Endothelial cell of umbilical vein (primary cell): ENCODE results near the gene MAN2A1. TPM values are rescaled to one million over a fixed set of nuclear protein-coding genes. Genes with fewer than 3 reads are reported as not detected.

Source experiments
- BruUV-seq: library from RNA; stranded (reverse); fragments of 400-500 nt; replicated peaks from 2 replicates; lab custom pipeline; 2021; lab: Mats Ljungman, UMichigan
- CTCF ChIA-PET: fragments of 300-600, 350-600 bp; sonication (Branson Sonifier 250); formaldehyde crosslinking; loops from one replicate; lab custom pipeline; 2021; ENCODE audit warnings: antibody characterized with exemption, inconsistent platforms; lab: Charles Lee
- POLR2A ChIA-PET: fragments of 300-600, 350-600 bp; sonication (Branson Sonifier 250); formaldehyde crosslinking; loops from one replicate; lab custom pipeline; 2021; ENCODE audit warnings: antibody characterized with exemption, inconsistent platforms; lab: Charles Lee
- DNase-seq: peaks from one replicate; pipeline ENCODE4 v3.0.0-alpha.2; 2011; ENCODE audit warnings: low read depth, low spot score
- FAIRE-seq: peaks from 2 replicates; lab custom pipeline; 2011; peaks lifted over from hg19 to GRCh38; lab: Jason Lieb, UNC
- H2AFZ ChIP-seq: 2 replicates; pipeline ENCODE4 v1.6.0; 2012; ENCODE audit warnings: low read depth, low read length, control low read depth, inconsistent platforms
- H3K27ac ChIP-seq: 2 replicates; pipeline ENCODE4 v1.5.1; 2011; ENCODE audit warnings: low read depth, mild to moderate bottlenecking, control low read depth, low read length, moderate library complexity; ENCODE audit not compliant: insufficient read depth
- H3K27me3 ChIP-seq, 2 experiments: 2 replicates each; pipeline versions ENCODE4 v1.6.0 to v1.6.1; 2011; ENCODE audit warnings: low read length in 2 of 2, mixed read lengths in 1 of 2; ENCODE audit not compliant: control insufficient read depth in 2 of 2, insufficient read depth in 2 of 2
- H3K36me3 ChIP-seq, 2 experiments: 2 replicates in 1 of 2; 3 replicates in 1 of 2; pipeline ENCODE4 v1.5.1; 2011; ENCODE audit warnings: low read length in 2 of 2, mild to moderate bottlenecking in 1 of 2, moderate library complexity in 1 of 2; ENCODE audit not compliant: control insufficient read depth in 2 of 2, insufficient read depth in 2 of 2; ENCODE audit errors: extremely low read depth in 1 of 2
- H3K4me1 ChIP-seq: 3 replicates; pipeline ENCODE4 v1.5.1; 2011; ENCODE audit warnings: mild to moderate bottlenecking, low read length; ENCODE audit not compliant: control insufficient read depth, insufficient read depth; ENCODE audit errors: extremely low read depth
- H3K4me2 ChIP-seq: 2 replicates; pipeline ENCODE4 v1.6.1; 2011; ENCODE audit warnings: low read length, control low read depth, mixed read lengths; ENCODE audit not compliant: insufficient read depth
- H3K4me3 ChIP-seq, 3 experiments: fragments of 200-600 bp in 1 of 3; sonication (generic), shearing (Covaris generic) in 1 of 3; replicated peaks in 1 of 3; 2 replicates each; pipeline ENCODE4 v1.5.1; 2011 to 2016; ENCODE audit warnings: control low read depth in 3 of 3, low read length in 3 of 3, mild to moderate bottlenecking in 2 of 3, inconsistent platforms in 1 of 3, low read depth in 1 of 3, moderate library complexity in 1 of 3; ENCODE audit not compliant: insufficient read depth in 1 of 3
- H3K79me2 ChIP-seq: 2 replicates; pipeline ENCODE4 v1.6.0; 2012; ENCODE audit warnings: low read length, inconsistent platforms; ENCODE audit not compliant: control insufficient read depth, insufficient read depth
- H3K9ac ChIP-seq: replicated peaks from 2 replicates; pipeline ENCODE3; 2011; ENCODE audit warnings: low read length, control low read depth; ENCODE audit not compliant: insufficient read depth; ENCODE audit errors: extremely low read depth
- H3K9me1 ChIP-seq: replicated peaks from 3 replicates; pipeline ENCODE4 v1.6.0; 2011; ENCODE audit warnings: mild to moderate bottlenecking, low read length; ENCODE audit not compliant: control insufficient read depth, insufficient read depth; ENCODE audit errors: extremely low read depth
- H3K9me3 ChIP-seq: replicated peaks from 2 replicates; pipeline ENCODE4 v1.5.1; 2012; ENCODE audit warnings: low read length, inconsistent platforms; ENCODE audit not compliant: control insufficient read depth, insufficient read depth
- H4K20me1 ChIP-seq: replicated peaks from 2 replicates; pipeline ENCODE3; 2011; ENCODE audit warnings: mild to moderate bottlenecking, low read length; ENCODE audit not compliant: control insufficient read depth, insufficient read depth; ENCODE audit errors: extremely low read depth
- EZH2 ChIP-seq: IDR thresholded peaks from 2 replicates; pipeline ENCODE4 v1.6.1; 2012; ENCODE audit warnings: borderline replicate concordance, low read depth, mild to moderate bottlenecking, moderate library complexity, low read length, inconsistent platforms; ENCODE audit not compliant: severe bottlenecking
- FOS ChIP-seq: IDR thresholded peaks from 2 replicates; pipeline ENCODE4 v1.6.1; 2011; ENCODE audit warnings: mild to moderate bottlenecking, low read length, moderate library complexity, borderline replicate concordance; ENCODE audit not compliant: insufficient read depth
- GATA2 ChIP-seq: IDR thresholded peaks from 2 replicates; pipeline ENCODE4 v1.7.0; 2011; ENCODE audit warnings: low read depth, mild to moderate bottlenecking, moderate library complexity, mixed read lengths, low read length; ENCODE audit not compliant: insufficient read length, insufficient read depth
- JUN ChIP-seq: IDR thresholded peaks from 2 replicates; pipeline ENCODE4 v1.6.1; 2011; ENCODE audit warnings: borderline replicate concordance, low read depth; ENCODE audit not compliant: insufficient read length, insufficient read depth
- MAX ChIP-seq: IDR thresholded peaks from 2 replicates; pipeline ENCODE4 v1.6.1; 2011; ENCODE audit not compliant: insufficient read depth, insufficient read length
- MYC ChIP-seq: IDR thresholded peaks from one replicate; pipeline ENCODE4 v1.6.1; 2011; ENCODE audit warnings: mild to moderate bottlenecking, low read depth, low read length
- POLR2A ChIP-seq: IDR thresholded peaks from 2 replicates; pipeline ENCODE4 v1.6.1; 2012; ENCODE audit warnings: low read depth, mild to moderate bottlenecking, control low read depth, low read length
- POLR2AphosphoS5 ChIP-seq: IDR thresholded peaks from 2 replicates; pipeline ENCODE4 v1.6.1; 2012; ENCODE audit warnings: low read depth, mild to moderate bottlenecking, control low read depth, low read length, moderate library complexity; ENCODE audit not compliant: insufficient read depth
- dilution Hi-C: fragments of 300-500 bp; cut with MboI; formaldehyde crosslinking; loops from one replicate; pipeline ENCODE4 v1.15.0; 2019; ENCODE audit warnings: low sequenced_read_pairs; ENCODE audit not compliant: extremely low pct_ligation_motif_present
- intact Hi-C: fragments of 100-400 bp; cut with micrococcal nuclease; formaldehyde crosslinking; loops from one replicate; pipeline ENCODE4 v1.10.0; 2022
- polyA plus RNA-seq, 4 experiments: library from polyadenylated mRNA; depleted of rRNA in 3 of 4; stranded (reverse) in 3 of 4; unstranded in 1 of 4; fragments of >200 nt; gene quantifications; 2 replicates each; pipeline versions ENCODE4 v1.2.1 to v1.2.3, GENCODE V29; 2011 to 2012; ENCODE audit warnings: missing spikeins in 1 of 4
- total RNA-seq: library from RNA; stranded (reverse); gene quantifications from 2 replicates; pipeline ENCODE4 v1.2.3, GENCODE V29; 2021
- TF ChIP-seq, protein P1 (sequence below), 2 donors: IDR thresholded peaks; 1 replicate in 1 of 2; 2 replicates in 1 of 2; pipeline ENCODE4 v1.5.1; 2011; ENCODE audit warnings: low read length in 2 of 2, mild to moderate bottlenecking in 2 of 2, moderate library complexity in 2 of 2, control low read depth in 1 of 2, inconsistent platforms in 1 of 2, low read depth in 1 of 2; ENCODE audit not compliant: insufficient read depth in 1 of 2; ENCODE audit errors: extremely low read depth in 1 of 2

MAN2A1 gene
- total and polyA plus RNA-seq, 2 donors (not counting 3 experiments of a cell fraction or from before 2014, with no cell fraction given) = 20.8 to 54.8 TPM

DNA sequence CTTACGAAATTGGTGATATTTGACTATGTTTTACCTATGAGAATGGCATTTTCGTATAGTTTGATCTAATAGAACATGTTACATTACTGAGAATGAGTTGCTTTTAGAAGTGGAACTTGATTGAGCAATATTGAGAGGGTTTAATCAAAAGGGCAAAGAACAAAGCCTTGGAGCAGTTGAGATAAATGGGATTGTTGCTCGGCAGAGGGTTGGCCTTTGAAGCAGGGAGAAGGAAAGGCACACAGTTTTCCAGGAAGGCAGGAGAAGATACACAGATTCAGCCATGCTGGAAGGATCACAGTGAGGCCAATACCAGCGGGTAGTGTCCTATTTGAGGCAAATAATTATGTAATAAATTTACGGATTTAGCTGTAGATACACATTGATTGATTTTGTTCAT lies 19.5 kb downstream of the MAN2A1 start:
- no TSS peak for BruUV-seq
- Histone ChIP-seq H3K9me3 (no peaks in the 10 kb centered on the region), H4K20me1 (peaks cover 10% of the 10 kb centered on the region), H2AFZ (no peak overlapping the region), H3K27ac (no peak overlapping the region), H3K4me2 (no peak overlapping the region), H3K36me3 (no peaks in the 10 kb centered on the region), H3K9me1 (no peaks in the 10 kb centered on the region), H3K4me3 (no peak overlapping the region), H3K4me1 (no peaks in the 10 kb centered on the region), H3K27me3 (no peaks in the 10 kb centered on the region), H3K79me2 (peaks cover 60% of the 10 kb centered on the region), H3K9ac (no peak overlapping the region)
- no peak for FAIRE-seq
- dilution Hi-C loops = no loop called here
- DNase-seq = no peak
- intact Hi-C loops = no loop called here
- POLR2A ChIA-PET = no interaction called here
- TF ChIP-seq FOS = no peak
- TF ChIP-seq POLR2AphosphoS5 = no peak
- TF ChIP-seq JUN = no peak
- TF ChIP-seq EZH2 = no peak
- TF ChIP-seq MYC = no peak
- TF ChIP-seq, protein P1, sequence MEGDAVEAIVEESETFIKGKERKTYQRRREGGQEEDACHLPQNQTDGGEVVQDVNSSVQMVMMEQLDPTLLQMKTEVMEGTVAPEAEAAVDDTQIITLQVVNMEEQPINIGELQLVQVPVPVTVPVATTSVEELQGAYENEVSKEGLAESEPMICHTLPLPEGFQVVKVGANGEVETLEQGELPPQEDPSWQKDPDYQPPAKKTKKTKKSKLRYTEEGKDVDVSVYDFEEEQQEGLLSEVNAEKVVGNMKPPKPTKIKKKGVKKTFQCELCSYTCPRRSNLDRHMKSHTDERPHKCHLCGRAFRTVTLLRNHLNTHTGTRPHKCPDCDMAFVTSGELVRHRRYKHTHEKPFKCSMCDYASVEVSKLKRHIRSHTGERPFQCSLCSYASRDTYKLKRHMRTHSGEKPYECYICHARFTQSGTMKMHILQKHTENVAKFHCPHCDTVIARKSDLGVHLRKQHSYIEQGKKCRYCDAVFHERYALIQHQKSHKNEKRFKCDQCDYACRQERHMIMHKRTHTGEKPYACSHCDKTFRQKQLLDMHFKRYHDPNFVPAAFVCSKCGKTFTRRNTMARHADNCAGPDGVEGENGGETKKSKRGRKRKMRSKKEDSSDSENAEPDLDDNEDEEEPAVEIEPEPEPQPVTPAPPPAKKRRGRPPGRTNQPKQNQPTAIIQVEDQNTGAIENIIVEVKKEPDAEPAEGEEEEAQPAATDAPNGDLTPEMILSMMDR (IDR thresholded peaks at IDR 0.05; ENCODE audit: extremely low read depth in 1 of 2, insufficient read depth in 1 of 2, low read depth in 1 of 2, low read length in 2 of 2) = no peak
- TF ChIP-seq GATA2 = no peak
- no peak for TF ChIP-seq POLR2A
- TF ChIP-seq MAX = no peak
- CTCF ChIA-PET = no interaction called here
